ENCODE results near the gene ZNF506.
A peak's percentile ranks its signal among the peaks of the same experiment; 100 is the strongest.
"Not testable (repeated sequence)": the region's sequence is repeated elsewhere in the genome, so short reads cannot be mapped to it uniquely, and the experiment has no call there.

Gene ZNF506

DNA sequence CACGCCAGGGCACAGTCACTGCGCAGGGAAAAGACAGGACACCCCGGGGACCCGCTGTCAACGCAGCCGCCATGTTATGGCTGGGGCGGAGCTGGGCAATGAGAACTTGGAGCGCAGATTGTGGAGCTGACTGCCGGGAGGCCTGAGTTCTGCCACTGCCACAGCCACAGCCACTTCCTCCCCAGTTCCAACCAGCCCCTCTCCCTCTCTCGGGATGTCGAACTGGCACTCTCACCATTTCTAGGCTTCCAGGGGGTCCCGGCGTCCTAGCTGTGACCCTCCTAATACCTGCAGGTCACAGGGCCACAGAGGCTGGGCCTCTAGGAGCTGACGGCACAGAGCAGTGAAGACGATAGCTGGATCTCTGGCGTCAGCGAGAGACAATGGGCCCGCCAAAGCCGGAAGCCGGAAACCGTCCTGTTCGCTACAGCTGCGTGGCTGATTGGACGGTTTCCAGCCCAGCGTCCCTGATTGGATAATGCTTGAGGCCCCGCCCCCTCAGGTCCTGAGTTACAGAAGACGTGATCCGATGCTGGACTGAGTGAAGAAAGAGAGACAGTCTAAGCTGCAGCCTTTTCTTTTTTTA lies at the start of gene ZNF506:
Gene ZNF506 (minus strand): TSS at position 385 of the 586 bp plus-strand sequence. CDS start 147 bp downstream, at position 238.
- peak; percentile 97 for DNase-seq

GRCh38 chr19:19870086-19870485 lies 48.5 kb upstream of the ZNF506 start:
- not testable (repeated sequence) for DNase-seq

- peak; percentile 70 for DNase-seq
Observed at GRCh38 chr19:19866611-19867248, 45.2 kb upstream of the ZNF506 start.

DNA sequence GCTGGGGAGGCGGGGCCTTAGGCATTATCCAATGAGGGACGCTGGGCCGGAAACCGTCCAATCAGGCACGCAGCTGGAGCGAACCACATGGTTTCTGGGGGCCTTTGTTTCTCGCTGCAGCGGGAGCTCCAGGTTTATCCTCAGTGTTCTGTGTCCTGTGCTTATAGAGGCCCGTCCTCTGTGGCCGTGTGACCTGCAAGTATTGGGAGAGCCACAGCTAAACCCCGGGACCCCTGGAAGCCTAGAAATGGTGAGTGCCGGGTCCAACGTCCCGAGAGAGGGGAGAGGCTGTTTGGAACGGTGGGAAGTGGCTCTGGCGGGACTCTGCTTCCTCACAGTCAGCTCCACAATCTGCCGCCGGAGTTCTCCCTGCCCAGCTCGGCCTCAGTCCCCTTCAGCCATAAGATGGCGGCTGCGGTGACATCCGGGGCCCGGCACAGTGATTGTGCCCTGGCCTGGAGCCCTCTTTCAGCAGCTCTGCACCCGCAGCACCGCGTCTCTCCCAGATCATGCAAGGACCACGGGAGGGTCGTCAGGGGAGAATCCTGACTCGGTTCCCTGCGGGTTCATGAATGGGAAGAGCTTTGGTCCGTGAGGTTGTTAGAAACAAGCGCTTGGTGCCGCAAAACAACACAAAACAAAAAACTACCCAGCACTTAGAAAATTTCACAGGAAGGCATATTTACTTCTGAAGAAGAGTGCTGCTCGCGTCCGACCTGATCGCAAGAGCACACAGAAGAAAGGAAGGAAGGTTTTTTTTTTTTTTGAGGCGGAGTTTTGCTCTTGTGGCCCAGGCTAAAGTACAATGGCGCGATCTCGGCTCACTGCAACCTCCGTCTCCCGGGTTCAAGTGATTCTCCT lies 44.4 kb upstream of the ZNF506 start, which contains the start of gene ZNF253:
Gene ZNF253 (plus strand): TSS at position 133 of the 861 bp plus-strand sequence. CDS start 115 bp downstream, at position 248.
- peak; percentile 94 for DNase-seq

- peak; percentile 63 for DNase-seq
Observed at GRCh38 chr19:19860756-19861390, 39.3 kb upstream of the ZNF506 start.

- DNase-seq = no peak
Observed at GRCh38 chr19:19858751-19859150, 37.2 kb upstream of the ZNF506 start.

DNA sequence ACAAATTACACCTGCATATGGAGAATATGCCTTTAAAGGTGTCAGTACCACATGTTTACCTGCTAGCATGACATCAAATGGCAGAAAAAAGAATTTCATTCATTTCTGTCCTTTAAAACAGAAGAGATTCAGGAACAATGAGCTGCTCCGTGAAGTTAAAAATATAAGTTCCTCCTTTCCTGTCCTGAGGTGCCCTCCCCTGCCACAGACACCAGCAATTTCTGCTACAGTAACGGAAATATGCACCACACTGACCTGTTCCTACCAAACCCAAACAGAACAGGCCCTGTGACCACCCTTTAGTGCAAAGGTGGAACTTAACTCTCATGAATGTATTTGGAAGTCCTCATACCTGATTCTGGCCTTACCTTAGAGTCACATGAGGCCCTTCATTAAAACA lies 30.2 kb upstream of the ZNF506 start:
- DNase-seq = not testable (repeated sequence)

- no peak for DNase-seq
Observed at GRCh38 chr19:19849056-19849455, 27.5 kb upstream of the ZNF506 start.

GRCh38 chr19:19847781-19848180 lies 26.2 kb upstream of the ZNF506 start:
- DNase-seq = no peak

DNA sequence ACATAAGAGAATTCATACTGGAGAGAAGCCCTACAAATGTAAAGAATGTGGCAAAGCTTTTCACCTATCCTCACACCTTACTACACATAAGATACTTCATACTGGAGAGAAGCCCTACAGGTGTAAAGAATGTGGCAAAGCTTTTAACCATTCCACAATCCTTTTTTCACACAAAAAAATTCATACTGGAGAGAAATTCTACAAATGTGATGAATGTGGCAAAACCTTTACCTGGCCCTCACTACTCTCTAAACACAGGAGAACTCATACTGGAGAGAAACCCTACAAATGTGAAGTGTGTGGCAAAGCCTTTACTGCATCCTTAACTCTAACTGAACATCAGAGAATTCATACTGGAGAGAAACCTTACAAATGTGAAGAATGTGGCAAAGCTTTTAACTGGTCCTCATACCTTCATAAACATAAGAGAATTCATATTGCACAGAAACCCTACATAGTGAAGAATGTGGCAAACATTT lies 14.0 kb upstream of the ZNF506 start:
- no peak for DNase-seq

GRCh38 chr19:19826875-19827274 lies 5.3 kb upstream of the ZNF506 start:
- no peak for DNase-seq

GRCh38 chr19:19823916-19824315 lies 2.4 kb upstream of the ZNF506 start:
- DNase-seq = no peak

- DNase-seq = peak; percentile 19
Observed at GRCh38 chr19:19821976-19822375, 426 bp upstream of the ZNF506 start.

DNA sequence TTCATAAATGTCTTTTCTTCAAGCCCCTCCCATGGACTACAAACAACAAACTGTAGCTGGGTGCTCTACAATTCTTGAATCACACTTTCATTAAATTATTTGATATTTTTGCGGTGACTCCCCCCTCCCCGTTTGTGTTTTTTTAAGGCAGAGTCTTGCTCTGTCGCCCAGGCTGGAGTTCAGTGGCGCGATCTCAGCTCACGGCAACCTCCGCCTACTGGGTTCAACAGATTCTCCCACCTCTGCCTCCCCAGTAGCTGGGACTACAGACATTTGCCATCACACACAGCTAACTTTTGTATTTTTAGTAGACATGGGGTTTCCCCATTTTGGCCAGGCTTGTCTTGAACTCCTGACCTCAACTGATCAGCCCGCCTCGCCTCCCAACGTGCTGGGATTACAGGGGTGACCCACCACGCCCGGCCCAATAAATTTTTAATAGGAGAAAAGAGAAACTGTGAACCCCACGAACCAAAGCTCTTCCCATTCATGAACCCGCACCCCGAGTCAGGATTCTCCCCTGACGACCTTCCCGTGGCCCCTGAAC lies 703 bp downstream of the ZNF506 start:
- DNase-seq = peak; percentile 52

DNA sequence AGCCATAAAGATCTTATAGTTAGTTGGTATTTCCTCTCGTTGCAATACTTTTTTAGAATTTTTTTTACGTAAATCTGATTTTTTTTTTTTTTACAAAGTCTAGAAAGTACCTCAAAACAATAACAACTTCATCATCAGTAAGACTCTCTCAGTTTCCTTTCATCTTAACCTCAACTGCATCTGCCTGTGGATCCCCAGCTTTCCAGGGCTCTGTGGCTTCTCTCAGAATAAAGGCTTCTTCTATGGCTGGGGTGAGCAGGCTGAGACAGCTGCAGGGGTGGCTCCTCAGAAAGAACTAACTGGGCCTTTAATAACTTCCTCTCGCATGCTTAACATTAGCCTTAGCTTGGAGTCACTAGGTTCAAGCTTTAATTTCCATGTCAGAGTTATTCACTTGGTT lies 4.2 kb downstream of the ZNF506 start:
- DNase-seq = peak; percentile 74

- no peak for DNase-seq
Observed at GRCh38 chr19:19816679-19817078, 4.9 kb downstream of the ZNF506 start.

GRCh38 chr19:19811999-19812398 lies 9.6 kb downstream of the ZNF506 start:
- DNase-seq = not testable (repeated sequence)

DNA sequence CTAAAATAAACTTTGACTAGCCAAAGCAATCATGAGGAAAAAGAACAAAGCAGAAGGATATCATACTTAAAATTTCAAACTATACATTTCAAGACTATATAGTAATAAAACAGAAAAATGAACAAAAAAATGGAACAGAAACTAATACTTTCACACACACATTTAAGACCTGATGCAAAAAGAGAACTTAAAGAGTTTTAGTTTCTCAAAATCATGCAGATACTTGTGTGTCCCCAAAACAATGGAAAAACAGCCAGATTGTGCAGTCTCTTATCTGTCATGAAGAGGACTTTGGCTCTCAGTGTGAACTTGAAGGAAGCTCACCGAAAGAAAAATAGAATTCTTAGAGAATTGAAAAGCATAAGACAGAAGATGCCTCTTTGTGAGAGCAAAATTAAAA lies 16.1 kb downstream of the ZNF506 start:
- no peak for DNase-seq

DNA sequence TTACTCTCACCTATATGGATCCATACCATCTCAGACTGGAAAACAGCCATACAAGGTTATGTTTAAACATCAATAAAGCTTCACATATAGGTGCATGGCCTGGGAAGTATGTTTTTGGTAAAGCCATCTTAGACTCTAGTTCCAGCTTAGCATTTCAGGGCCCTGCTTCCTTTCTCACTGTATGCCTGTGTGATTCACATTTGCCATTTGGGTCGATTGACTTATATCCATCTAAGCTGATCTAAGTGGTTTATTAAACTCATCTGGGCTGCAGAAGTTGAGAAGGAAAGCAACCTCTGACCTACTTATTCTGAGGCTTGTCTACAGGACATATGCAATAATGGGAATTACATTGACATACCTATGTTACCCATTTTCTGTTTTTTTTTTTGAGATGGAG lies 33.5 kb downstream of the ZNF506 start:
- DNase-seq = no peak

GRCh38 chr19:19785476-19785875 lies 36.1 kb downstream of the ZNF506 start:
- DNase-seq = not testable (repeated sequence)

DNA sequence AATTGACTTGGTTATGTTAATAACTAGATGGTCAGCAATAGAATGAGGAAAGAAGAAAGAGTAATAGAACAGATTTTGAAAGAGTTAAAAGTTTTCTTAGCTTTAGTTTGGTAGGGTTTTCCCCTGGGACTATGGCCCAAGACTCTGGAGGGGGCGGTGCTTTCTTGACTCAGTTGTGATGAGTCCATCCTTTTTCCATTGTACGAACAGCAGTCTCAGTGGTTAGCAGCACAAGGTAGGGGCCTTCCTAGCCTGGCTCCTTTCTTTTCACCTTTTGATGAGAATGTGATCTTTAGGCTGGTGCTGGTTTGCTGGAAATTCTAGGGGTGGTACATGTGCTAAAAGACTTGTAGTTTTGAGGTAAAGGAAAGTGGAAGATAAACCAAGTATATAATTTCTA lies 38.8 kb downstream of the ZNF506 start:
- DNase-seq = no peak

DNA sequence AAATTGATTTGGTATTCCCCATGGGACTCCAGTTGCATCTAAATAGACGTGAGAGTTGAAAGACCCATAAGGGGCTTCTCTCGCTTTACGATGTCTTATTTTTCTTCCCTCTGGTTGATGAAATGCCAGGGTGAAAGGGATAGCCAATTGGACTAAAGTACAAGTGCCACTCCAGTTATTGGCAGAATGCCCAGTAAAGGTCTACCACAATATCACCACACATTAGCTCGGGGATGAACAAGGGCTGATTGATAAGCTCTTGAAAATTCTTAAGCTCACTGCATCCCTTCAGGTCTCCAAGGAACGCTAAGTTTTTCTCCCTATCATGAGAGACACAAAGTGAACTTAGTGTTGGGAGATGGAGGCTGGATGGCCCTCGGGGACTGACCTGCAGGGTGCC lies 39.8 kb downstream of the ZNF506 start:
- peak; percentile 6 for DNase-seq

GRCh38 chr19:19778666-19779065 lies 42.9 kb downstream of the ZNF506 start:
- no peak for DNase-seq
